Stimulated activated naive CD8-positive, alpha-beta T cell treated with anti-CD3 and anti-CD28 coated beads, Interleukin-15, Interleukin-2, amounts not matched to agents 100 U/mL and 50 U/mL, for 24 hours (primary cell): Measurements from ENCODE around the gene MRPL21.

Source experiments
- ATAC-seq: fragments of 150-1000 bp; cut with Tn5 transposase; one replicate; pipeline ENCODE4 v1.10.0; 2021
- DNase-seq: peaks from one replicate; pipeline ENCODE4 v3.0.0; 2021

MRPL21 gene

DNA sequence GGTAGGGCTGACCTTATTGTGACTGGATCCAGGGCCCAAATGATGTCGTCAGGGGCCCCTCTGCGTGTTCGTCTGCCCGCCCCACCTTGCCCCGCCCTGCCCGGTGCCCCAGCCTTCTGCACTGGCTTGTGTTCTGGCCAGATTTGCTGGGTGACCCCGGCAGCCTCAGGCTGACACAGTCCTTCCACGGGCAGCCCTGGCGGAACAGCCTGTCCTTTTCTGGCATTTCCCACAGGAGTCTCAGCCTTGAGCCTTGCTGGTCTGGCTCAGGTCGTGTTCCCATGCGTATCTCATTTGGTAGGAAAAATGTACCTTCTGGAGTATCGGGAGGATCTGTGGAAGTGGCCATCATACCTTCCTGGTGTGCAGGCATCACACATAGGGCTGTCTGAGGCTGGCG, 31.0 kb upstream of the MRPL21 start:
- DNase-seq (no peak), ATAC-seq (no peak)

DNA sequence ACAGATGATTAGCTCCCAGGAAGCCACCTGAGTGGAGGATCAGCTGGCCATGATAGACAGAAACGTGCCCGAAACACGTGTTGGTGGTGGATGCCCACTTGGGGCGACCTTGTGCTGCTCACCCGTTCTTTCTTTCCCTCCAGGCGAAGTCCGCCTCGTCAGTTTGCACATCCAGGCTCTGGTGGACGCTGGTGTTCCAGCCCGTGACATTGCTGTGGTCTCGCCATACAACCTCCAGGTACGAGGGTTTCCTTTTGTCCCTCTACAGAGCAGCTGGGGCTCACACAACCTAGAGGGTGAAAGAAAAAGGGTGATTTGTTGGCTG, 30.7 kb upstream of the MRPL21 start:
- no peak for ATAC-seq

DNA sequence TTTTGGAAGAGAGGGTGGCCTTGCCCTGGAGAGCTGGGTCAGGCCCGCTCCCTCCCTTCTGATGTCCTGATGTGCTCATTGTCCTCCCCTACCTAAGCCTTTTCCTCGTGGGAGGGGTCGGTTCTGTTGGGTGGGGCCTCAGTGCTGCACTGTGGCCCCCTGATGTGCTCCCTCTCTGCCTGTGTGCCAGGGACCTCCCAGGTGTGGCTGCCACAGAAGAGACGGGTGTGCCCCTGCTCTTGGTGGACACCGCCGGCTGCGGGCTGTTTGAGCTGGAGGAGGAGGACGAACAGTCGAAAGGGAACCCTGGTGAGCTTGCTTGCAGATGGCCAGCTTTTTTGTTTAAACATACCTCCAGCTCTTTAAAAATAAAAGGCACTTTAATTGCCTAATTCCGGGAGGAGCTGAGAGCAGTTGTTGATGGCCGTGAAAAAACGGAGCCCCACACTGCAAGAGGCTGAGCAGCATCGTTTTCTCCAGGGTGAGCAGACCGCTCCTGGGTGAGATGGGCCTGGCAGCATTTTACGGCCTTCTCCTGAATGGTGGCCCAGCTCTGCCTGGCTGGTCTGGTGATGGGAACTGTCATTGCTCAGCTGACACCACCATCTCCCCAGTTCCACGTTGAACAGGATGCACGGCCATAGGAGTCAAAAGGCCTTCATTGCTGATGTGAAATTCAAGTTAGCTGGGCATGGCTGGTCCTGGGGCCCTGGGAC, 30.1 kb upstream of the MRPL21 start:
- DNase-seq: no peak
- no peak for ATAC-seq

More for the DNA sequence above, 30.7 kb upstream of the MRPL21 start:
- no peak for DNase-seq

DNA sequence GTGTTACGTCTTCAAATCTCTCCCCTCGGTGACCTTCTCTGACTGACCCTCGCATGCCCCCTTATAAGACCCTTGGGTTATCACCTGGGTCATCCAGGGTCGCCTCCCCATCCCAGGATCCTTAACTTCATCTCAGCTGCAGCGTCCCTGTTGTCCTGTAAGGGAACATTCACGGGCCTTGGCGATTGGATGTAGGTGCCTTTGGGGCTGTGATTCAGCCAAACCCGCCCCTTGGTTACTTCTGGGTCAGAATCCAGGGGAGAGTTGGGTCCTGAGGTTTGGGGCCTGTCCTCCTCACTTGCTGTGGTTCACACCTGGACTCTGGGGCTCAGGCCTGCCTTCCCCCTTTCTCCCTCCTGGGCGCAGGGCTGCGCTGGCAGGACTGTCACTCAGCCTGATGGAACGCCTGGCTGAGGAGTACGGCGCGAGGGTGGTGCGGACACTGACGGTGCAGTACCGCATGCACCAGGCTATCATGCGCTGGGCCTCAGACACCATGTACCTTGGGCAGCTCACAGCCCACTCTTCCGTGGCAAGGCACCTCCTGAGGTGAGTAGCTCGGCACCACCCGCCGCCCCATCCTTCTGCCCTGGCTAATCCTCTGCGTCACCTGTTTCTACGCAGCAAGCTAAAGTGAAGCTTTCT, 29.4 kb upstream of the MRPL21 start:
- ATAC-seq: no peak
- DNase-seq: no peak

DNA sequence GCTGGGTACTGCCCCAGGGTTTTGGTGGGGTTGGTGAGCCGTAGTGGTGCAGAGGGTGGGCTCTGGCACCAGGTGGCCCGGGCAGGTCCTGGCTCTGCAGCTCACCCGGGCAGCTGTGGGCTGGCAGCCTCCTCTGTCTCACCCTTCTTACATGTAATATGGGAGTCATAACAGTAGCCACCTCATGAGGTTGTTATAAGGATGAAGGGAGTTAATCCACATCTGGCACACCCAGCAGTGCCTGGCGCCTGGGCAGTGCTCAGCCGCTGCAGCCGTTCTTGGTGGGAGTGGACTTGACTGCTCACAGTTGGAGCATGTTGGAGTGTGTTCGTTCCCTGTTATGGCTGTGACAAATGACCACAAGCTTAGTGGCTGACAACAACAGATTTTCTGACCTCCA, 28.7 kb upstream of the MRPL21 start:
- DNase-seq (no peak), ATAC-seq (no peak)

DNA sequence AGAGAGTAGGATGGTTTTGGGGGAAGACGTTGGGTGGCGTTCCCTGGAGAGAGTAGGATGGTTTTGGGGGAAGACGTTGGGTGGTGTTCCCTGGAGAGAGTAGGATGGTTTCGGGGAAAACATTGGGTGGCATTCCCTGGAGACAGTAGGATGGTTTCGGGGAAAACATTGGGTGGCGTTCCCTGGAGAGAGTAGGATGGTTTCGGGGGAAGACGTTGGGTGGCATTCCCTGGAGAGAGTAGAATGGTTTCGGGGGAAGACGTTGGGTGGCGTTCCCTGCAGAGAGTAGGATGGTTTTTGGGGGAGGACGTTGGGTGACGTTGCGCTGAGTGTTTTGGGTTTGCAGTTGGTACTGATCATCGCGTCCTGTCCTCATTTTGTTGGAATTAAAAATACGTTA, 28.3 kb upstream of the MRPL21 start:
- DNase-seq: no peak
- no peak for ATAC-seq

DNA sequence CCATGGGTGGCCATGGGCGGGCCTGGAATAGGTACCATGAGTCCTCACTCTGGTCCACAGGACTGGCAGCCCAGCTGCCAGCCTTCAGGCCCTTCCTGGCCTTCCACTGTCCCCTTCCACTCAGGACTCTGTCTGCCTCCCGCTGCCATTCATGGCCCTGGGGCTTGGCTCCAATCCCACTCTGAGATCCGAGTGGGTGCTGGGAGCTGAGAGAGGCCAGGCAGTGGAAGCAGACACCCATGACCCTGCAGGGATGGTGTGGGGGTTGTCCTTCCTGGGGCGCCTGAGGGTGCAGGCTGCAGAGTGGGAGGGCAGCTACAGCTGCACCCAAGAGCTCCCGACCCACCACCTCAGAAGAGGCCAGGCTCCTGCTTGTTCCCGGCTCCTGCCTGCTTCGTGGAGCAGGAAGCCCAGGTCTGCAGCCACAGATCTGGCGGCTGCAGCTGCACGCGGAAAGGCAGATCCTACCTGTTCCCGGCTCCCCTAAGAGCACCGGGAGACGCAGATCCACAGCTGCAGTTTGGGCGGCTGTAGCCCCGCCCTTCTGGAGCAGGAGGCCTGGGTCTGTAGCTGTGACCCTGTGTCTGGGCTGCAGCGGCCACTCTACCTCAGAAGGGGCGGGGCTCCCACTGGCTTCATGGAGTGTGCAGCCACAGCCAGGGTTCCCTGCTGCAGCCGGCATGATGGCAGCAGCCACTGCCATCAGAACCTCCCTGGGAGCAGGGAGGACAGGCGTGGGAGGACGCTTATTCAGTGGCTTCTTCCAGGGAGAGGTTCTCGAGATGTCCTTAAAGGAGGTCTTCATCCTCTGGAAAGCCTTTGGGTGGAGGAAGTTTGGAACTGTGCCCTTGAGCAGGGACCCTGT, 27.6 kb upstream of the MRPL21 start:
- no peak for DNase-seq
- ATAC-seq: no peak

DNA sequence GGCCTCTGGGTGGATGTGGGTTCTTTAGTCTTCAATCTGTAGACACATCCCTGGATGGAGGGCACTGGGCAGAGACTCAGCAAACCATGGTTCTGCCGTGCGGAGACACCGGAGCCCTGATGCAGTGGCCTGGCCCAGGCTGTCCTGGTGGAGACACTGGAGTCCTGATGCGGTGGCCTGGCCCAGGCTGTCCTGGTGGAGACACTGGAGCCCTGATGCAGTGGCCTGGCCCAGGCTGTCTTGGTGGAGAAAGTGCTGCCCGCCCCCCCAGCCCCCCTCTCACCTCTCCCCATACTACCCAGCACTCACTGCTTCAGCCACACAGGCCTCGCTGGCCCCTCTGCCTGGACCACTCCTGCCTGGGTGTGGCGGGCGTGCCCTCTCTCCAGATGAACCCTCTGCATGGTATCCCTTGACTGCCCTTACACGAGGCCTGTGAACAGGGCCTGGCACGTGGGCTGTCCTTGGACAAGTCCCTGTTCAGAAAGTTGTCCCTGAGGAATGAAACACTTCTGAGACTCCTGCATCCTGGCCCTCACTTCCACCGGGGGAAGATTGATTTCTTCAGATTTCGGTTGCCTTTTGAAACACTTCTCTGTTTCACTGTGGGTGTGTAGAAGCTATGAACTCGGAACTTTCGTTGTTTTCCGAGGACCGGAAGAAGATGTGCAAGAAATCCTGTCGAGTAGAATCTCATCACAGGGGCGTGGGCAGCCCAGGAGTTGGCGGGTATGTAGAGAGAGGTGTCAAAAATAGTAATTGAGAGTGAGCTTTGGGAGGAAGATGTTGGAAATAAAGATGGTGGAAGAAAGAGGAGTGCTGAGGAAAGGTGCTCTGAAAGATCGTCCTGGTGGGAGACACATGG, 26.3 kb upstream of the MRPL21 start:
- DNase-seq (no peak), ATAC-seq (peak; percentile 46)

DNA sequence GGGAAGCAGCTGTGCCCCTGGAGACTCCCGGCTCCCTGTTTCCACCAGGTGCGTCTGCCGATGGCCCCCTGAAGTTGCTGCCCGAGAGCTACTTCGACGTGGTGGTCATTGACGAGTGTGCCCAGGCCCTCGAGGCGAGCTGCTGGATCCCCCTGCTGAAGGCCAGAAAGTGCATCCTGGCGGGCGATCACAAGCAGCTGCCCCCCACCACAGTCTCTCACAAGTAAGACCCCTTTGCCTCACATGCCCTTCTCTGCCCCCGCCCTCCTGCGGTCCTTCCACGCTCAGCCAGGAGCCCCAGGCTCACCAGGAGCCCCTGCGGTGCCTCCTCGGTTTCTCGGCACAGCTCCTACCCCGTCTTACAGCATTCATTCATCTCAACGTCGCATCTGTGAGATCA, 25.5 kb upstream of the MRPL21 start:
- DNase-seq (no peak), ATAC-seq (no peak)

DNA sequence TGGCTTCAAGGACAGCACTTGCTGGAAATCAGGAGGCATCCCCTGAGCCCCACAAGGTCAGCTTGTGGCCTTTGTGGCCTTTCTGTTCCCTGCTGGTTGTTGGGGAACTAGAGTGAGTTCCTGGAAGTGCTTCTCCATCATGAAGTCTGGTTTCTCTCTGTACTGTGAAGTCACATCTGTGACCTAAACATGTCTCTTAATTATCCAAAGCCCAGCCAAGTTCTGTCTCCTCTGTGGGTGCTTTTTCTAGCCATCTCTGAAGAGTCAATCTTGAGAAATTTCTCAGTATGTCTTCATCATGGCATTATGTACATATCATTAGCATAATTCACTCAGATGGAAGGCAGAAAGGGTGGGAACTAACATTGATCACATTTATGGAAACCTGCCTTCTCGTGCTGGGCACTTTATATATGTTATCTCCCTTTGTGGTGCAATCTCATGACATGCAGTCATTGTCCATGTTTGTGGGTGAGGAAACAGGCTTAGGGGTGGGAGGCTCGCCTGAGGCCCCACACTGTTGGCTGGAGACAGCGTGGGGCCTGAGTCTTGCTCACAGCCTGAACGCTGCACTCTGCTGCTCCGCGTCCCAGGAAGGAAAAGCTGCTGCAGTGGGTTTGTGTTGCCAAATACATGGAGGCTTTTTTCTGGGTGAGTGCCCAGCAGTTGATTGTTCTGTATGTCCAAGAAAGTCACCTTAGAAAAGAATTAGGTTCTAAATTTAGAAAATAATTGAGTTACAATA, 24.7 kb upstream of the MRPL21 start:
- DNase-seq: no peak
- ATAC-seq: no peak

DNA sequence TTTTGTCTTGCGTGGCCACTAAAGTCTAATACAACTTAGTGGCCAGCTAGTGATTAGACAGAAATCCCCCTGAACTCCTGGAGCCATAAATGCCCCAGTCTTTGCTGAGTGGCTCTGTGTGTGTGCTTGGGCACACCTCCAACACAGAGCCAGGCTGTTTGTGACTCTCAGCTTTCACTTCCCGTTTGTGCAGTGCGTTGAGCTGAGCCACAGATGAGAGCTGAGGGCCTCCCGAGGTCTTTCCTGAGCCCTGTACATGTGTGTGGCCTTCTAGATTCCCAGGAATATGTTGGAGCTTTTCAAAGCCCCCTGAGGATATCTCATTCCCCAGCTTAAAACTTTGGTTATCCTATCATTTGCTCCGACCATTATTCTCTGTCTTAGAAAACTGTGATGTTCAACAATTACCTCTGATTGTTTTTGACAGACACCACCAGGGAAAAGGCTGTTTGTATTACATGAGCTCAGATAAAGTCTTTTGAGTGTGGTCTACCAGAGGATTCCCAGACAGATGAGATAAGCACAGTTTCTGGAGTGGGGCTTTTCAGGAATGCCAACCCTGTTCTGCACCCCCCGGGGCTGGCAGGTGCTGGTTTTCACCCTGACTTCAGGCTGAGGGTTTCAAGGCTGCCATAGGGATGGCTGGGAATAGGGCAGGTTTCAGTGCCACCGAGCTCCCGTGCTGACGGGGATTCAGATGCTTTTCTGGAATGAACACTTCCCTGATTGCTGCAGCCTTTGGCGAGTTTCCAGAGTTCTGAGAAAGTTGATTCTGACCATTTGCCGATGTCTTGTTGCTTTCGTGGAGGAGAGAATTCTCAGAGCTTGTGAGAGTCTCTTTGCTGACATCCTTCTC, 23.9 kb upstream of the MRPL21 start:
- ATAC-seq (no peak), DNase-seq (no peak)

DNA sequence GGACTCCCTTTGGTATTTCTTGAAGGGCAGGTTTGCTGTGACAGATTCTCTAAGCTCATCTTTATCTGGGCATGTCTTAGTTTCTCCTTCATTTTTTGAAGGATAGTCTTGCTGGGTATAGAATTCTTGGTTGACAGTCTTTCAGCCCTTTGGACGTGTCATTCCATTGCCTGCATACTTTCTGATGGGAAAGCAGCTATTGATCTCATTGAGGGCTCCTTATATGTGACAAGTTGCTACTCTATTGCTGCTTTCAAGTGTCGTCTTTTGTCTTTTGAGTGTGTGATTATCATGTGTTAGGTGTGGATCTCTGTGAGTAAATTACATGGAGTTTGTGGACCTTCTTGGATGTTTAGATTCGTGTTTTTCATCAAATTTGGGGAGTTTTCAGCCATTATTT, 22.0 kb upstream of the MRPL21 start:
- no peak for ATAC-seq
- DNase-seq: no peak

DNA sequence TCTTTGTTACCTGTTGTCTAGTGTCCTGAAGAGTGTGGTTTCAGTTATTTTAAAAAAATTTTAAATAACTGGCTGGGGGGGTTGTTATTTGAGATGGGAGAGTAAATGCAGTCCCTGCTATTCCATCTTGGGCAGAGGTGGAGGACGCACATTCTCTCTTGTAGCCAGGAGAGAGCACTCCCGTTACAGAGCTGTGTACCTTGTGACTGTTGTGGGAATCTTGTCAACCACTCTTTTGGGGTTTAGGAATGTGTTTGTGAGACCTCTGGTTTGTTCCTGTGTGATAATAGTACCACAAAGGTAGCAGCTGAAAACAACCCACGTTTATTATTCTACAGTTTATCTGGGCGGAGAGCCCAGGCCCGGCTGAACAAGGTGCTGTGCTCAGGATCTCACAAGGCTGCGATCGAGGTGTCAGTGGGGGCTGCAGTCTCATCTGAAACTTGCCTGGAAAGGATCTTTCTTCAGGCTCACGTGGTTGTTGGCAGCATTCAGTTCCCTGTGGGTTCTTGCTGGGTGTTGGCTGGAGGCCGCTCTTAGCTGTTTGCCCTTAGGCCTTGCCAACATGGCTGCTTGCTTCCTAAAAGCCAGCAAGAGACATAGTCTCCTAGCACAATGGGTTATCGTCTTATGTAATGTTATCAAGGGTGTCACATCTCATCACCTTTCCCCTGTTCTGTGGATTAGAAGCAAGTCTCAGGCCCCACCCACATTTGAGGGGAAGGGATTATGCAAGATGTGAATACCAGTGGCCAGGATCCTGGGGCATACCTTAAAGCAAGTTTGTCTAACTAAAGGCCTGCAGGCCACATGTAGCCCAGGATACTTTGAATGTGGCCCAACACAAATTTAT, 20.7 kb upstream of the MRPL21 start:
- DNase-seq (no peak), ATAC-seq (no peak)

DNA sequence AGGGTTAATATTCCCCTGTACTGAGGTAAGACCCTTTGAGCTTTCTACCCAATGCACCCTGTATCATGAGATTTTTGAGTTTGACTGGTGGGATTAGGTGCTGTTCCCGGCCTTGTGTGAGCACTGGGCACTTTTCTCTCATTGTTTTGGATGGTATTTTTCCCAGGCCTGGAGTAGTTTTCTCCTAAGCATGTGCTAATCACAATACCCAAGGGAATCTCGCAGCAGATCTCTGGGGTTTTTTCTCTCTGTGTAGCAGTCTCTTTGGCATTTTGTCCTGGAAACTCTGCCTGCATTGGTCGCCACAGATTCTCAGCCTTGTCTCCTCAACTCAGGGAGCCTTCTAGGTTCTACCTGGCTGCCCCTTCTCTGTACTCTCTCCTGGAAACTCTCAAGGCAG, 20.0 kb upstream of the MRPL21 start:
- no peak for ATAC-seq
- no peak for DNase-seq

DNA sequence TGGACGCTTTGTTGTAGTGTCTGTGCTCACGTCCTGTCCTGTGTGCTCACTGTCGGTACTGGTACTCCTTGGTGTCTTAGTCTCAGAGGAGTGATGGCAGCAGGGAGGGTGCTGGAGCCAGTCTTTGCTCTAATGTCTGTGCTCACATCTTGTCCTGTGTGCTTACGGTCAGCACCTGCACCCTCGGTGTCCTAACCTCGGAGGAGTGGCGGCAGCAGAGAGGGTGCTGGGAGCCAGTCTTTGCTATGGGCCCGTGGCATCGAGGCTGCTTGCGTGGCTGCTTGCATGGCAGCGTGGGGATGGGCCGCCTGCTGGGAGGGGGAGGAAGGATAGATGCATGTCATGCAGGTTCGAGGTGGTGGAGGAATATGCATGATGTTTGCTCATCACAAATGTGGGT, 12.8 kb upstream of the MRPL21 start:
- DNase-seq (no peak), ATAC-seq (no peak)

DNA sequence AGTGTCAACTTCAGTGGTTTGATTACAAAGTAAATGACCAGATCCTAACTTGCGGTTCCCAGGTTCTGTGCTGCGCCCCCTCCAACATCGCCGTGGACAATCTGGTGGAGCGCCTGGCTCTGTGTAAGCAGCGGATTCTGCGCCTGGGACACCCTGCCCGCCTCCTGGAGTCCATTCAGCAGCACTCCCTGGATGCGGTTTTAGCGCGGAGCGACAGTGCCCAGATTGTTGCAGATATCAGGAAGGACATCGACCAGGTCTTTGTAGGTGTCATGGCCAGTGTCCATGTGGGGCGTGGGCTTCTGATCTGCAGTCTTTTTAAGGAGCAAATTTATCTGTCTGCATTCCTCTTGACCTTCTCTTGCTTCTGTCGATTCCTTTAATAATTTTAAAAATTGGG, 11.1 kb upstream of the MRPL21 start:
- ATAC-seq (no peak), DNase-seq (no peak)

DNA sequence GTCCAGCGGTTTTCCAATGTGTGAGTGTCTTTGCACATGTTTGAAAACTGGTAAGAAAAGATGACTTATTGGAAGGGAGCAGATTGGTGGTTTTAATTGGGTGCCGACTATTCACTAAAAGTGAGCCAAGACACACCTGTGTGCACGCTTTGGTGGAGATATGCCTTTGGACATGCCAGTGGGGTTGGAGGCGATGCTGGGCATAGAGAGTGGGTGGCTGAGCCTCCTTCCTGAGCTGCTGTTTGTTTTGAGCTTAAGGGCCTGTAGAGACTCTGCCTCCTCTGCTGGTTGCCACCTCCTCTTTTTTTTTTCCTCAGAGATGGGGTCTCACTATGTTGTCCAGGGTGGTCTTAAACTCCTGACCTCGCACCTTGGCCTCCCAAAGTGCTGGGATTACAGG, 9.6 kb upstream of the MRPL21 start:
- DNase-seq: no peak
- no peak for ATAC-seq

DNA sequence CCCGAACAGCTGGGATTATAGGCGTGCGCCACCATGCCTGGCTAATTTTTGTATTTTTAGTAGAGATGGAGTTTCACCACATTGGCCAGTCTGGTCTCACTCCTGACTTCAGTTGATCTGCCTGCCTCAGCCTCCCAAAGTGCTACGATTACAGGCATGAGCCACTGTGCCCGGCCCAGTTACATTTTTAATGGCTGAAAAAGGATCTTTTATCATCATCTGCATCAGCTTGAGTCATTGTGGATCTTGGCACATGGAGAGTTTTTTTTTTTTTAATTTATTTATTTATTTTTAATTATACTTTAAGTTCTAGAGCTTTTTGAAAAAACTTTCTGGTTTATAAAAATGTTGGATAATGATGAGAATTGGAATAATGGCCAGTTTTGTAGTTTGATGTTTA, 8.6 kb upstream of the MRPL21 start:
- DNase-seq: no peak
- ATAC-seq: no peak

DNA sequence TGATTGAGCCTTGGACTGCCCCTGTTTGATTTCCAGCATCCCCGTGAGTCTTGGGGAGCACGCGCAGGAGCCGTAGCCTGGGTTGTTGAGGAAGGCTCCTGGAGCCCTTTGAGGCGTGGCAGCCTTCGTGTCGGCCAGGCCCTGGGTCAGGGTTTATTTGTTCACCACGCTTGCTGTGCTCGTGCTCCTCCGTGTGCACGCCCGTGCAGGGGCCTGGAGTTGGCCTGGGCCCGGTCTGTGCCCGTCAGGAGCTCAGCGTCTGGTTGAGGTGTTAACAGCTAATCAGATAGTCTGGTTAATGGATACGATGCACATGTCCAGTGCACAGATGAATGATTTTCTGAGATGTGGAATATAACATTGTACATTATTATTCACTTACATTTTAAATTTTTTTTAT, 8.1 kb upstream of the MRPL21 start:
- ATAC-seq (peak; percentile 19), DNase-seq (no peak)

DNA sequence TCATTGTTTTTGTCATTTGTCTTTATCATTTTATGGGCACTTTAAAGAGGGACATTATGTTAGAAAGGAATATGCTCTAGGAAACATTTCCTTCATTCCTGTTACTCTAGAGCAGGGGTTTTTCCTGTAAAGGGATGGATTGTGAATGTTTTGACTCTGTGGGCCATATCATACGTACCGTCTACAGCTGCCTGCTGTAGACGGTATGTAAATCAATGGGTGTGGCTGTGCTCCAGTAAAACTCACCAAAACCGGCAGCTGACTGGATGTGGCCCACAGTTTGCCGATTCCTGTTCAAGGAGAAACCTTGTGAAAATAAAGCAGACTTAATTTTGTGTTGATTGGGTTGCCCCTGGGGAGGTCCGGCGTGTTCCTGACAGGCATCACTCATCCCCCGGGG, 7.3 kb upstream of the MRPL21 start:
- no peak for ATAC-seq
- no peak for DNase-seq
